IMR-90 (cell line): Measurements from ENCODE around the gene CCDC200. TPM values are rescaled to one million over a fixed set of nuclear protein-coding genes. Genes with fewer than 3 reads are reported as not detected.
A peak's percentile ranks its signal among the peaks of the same experiment; 100 is the strongest.

Experiments
- ATAC-seq: fragments of 200-7000 bp; cut with Tn5 transposase; 2 replicates; pipeline ENCODE4 v1.9.1; 2020; ENCODE audit warnings: low read depth, mild to moderate bottlenecking, moderate library complexity
- BruUV-seq: library from RNA; stranded (reverse); fragments of 400-500 nt; replicated peaks from 2 replicates; lab custom pipeline; 2021; lab: Mats Ljungman, UMichigan
- CTCF ChIA-PET: fragments of 300-600 bp; formaldehyde crosslinking; extraction: SDS; loops from one replicate; lab custom pipeline; 2021; ENCODE audit warnings: antibody characterized with exemption; lab: Yijun Ruan, JAX
- POLR2A ChIA-PET: fragments of 300-600 bp; sonication (Branson Sonifier 250); formaldehyde crosslinking; loops from one replicate; lab custom pipeline; 2022; ENCODE audit warnings: antibody characterized with exemption; ENCODE audit not compliant: unreplicated experiment; lab: Charles Lee
- DNase-seq: peaks from one replicate; pipeline ENCODE4 v3.0.0; 2013
- H2AFZ ChIP-seq: replicated peaks from 2 replicates; pipeline ENCODE3; 2013; ENCODE audit warnings: low read length, mild to moderate bottlenecking; ENCODE audit not compliant: poor library complexity
- H2AK5ac ChIP-seq: 2 replicates; pipeline ENCODE4 v1.6.1; 2013; ENCODE audit warnings: low read depth, low read length, inconsistent platforms
- H2AK9ac ChIP-seq: replicated peaks from 2 replicates; pipeline ENCODE3; 2013; ENCODE audit warnings: mild to moderate bottlenecking, low read depth, low read length, moderate library complexity; ENCODE audit not compliant: poor library complexity
- H2BK120ac ChIP-seq: 2 replicates; pipeline ENCODE4 v1.6.1; 2013; ENCODE audit warnings: low read depth, low read length, inconsistent platforms
- H2BK15ac ChIP-seq: 3 replicates; pipeline ENCODE4 v1.6.1; 2013; ENCODE audit warnings: low read depth, low read length, inconsistent platforms
- H2BK20ac ChIP-seq: 2 replicates; pipeline ENCODE4 v1.6.1; 2013; ENCODE audit warnings: low read depth, mild to moderate bottlenecking, inconsistent platforms, low read length, moderate library complexity
- H2BK5ac ChIP-seq: 2 replicates; pipeline ENCODE4 v1.6.1; 2013; ENCODE audit warnings: mild to moderate bottlenecking, low read depth, low read length, inconsistent platforms; ENCODE audit not compliant: poor library complexity, severe bottlenecking
- H3K14ac ChIP-seq: replicated peaks from 2 replicates; pipeline ENCODE4 v1.6.1; 2013; ENCODE audit warnings: low read depth, low read length, inconsistent platforms
- H3K18ac ChIP-seq: 2 replicates; pipeline ENCODE4 v1.6.1; 2013; ENCODE audit warnings: low read depth, low read length, control low read depth
- H3K23ac ChIP-seq: 2 replicates; pipeline ENCODE4 v1.6.1; 2013; ENCODE audit warnings: low read depth, low read length, inconsistent platforms
- H3K27ac ChIP-seq: 2 replicates; pipeline ENCODE4 v1.5.1; 2013; ENCODE audit warnings: mild to moderate bottlenecking, control low read depth, low read length; ENCODE audit not compliant: insufficient read depth
- H3K27me3 ChIP-seq: 2 replicates; pipeline ENCODE4 v1.6.1; 2013; ENCODE audit warnings: low read length; ENCODE audit not compliant: control insufficient read depth, insufficient read depth
- H3K36me3 ChIP-seq: 2 replicates; pipeline ENCODE4 v1.6.1; 2013; ENCODE audit warnings: low read length, mixed read lengths; ENCODE audit not compliant: control insufficient read depth, insufficient read depth
- H3K4ac ChIP-seq: 2 replicates; pipeline ENCODE4 v1.6.1; 2013; ENCODE audit warnings: low read depth, low read length, inconsistent platforms
- H3K4me1 ChIP-seq: 2 replicates; pipeline ENCODE4 v1.6.1; 2013; ENCODE audit warnings: low read length, mixed read lengths; ENCODE audit not compliant: control insufficient read depth, insufficient read depth
- H3K4me2 ChIP-seq: 2 replicates; pipeline ENCODE4 v1.6.1; 2013; ENCODE audit warnings: low read depth, mild to moderate bottlenecking, control low read depth, low read length, moderate library complexity
- H3K4me3 ChIP-seq: 2 replicates; pipeline ENCODE4 v1.5.1; 2013; ENCODE audit warnings: low read depth, mild to moderate bottlenecking, control low read depth, low read length, moderate library complexity; ENCODE audit not compliant: insufficient read depth
- H3K56ac ChIP-seq: 2 replicates; pipeline ENCODE4 v1.6.1; 2013; ENCODE audit warnings: low read length, inconsistent platforms; ENCODE audit not compliant: insufficient read depth; ENCODE audit errors: extremely low read depth
- H3K79me1 ChIP-seq, 2 experiments: 2 replicates each; pipeline ENCODE4 v1.6.1; 2013; ENCODE audit warnings: low read length in 2 of 2, inconsistent platforms in 1 of 2, low read depth in 1 of 2
- H3K9ac ChIP-seq: 2 replicates; pipeline ENCODE4 v1.6.1; 2013; ENCODE audit warnings: low read depth, low read length, control low read depth
- H3K9me1 ChIP-seq: 2 replicates; pipeline ENCODE4 v1.6.1; 2013; ENCODE audit warnings: low read length, inconsistent platforms; ENCODE audit not compliant: insufficient read depth
- H3K9me3 ChIP-seq: 2 replicates; pipeline ENCODE4 v1.6.1; 2013; ENCODE audit warnings: low read length; ENCODE audit not compliant: control insufficient read depth, insufficient read depth
- H4K20me1 ChIP-seq: 2 replicates; pipeline ENCODE4 v1.6.1; 2013; ENCODE audit warnings: low read length, inconsistent platforms; ENCODE audit not compliant: insufficient read depth
- H4K5ac ChIP-seq: 2 replicates; pipeline ENCODE4 v1.6.1; 2013; ENCODE audit warnings: mild to moderate bottlenecking, low read depth, low read length, control low read depth
- H4K8ac ChIP-seq, 2 experiments: 2 replicates each; pipeline ENCODE4 v1.6.1; 2013; ENCODE audit warnings: low read depth in 2 of 2, low read length in 2 of 2, control low read depth in 1 of 2, inconsistent platforms in 1 of 2
- H4K91ac ChIP-seq: 2 replicates; pipeline ENCODE4 v1.6.1; 2013; ENCODE audit warnings: low read depth, low read length, inconsistent platforms; ENCODE audit not compliant: insufficient read depth
- BHLHE40 ChIP-seq: fragments of 150-350 bp; IDR thresholded peaks from 2 replicates; pipeline ENCODE4 v1.6.1; 2016; ENCODE audit warnings: mild to moderate bottlenecking, low read depth, low read length
- CEBPB ChIP-seq: IDR thresholded peaks from 2 replicates; pipeline ENCODE4 v1.6.1; 2012; ENCODE audit warnings: low read depth, low read length, improper control_type of control experiment
- CHD1 ChIP-seq: IDR thresholded peaks from 2 replicates; pipeline ENCODE4 v1.6.1; 2012; ENCODE audit warnings: low read depth, low read length, improper control_type of control experiment
- FOS ChIP-seq: fragments of 150-350 bp; IDR thresholded peaks from 2 replicates; pipeline ENCODE4 v1.6.1; 2016; ENCODE audit warnings: low read depth, low read length
- MAFK ChIP-seq: IDR thresholded peaks from 2 replicates; pipeline ENCODE4 v1.6.1; 2012; ENCODE audit warnings: low read depth, low read length, improper control_type of control experiment
- MAZ ChIP-seq: IDR thresholded peaks from 2 replicates; pipeline ENCODE4 v1.6.1; 2012; ENCODE audit warnings: low read depth, mild to moderate bottlenecking, low read length, improper control_type of control experiment, moderate library complexity, borderline replicate concordance
- MXI1 ChIP-seq: IDR thresholded peaks from 2 replicates; pipeline ENCODE4 v1.6.1; 2012; ENCODE audit warnings: low read depth, mild to moderate bottlenecking, low read length, moderate library complexity, borderline replicate concordance
- NFE2L2 ChIP-seq: fragments of 150-350 bp; IDR thresholded peaks from 2 replicates; pipeline ENCODE4 v1.6.1; 2016; ENCODE audit warnings: low read depth, mild to moderate bottlenecking, low read length
- POLR2A ChIP-seq: IDR thresholded peaks from 2 replicates; pipeline ENCODE4 v1.6.1; 2012; ENCODE audit warnings: mild to moderate bottlenecking, low read depth, low read length
- RAD21 ChIP-seq: IDR thresholded peaks from 2 replicates; pipeline ENCODE4 v1.6.1; 2012; ENCODE audit warnings: low read length, improper control_type of control experiment
- RCOR1 ChIP-seq: IDR thresholded peaks from 2 replicates; pipeline ENCODE4 v1.6.1; 2012; ENCODE audit warnings: mild to moderate bottlenecking, low read length, improper control_type of control experiment; ENCODE audit not compliant: insufficient replicate concordance
- RFX5 ChIP-seq: IDR thresholded peaks from 2 replicates; pipeline ENCODE4 v1.8.0; 2012; ENCODE audit warnings: low read depth, mild to moderate bottlenecking, low read length, moderate library complexity
- SMC3 ChIP-seq: fragments of 150-350 bp; IDR thresholded peaks from 2 replicates; pipeline ENCODE4 v1.6.1; 2016; ENCODE audit warnings: low read depth, mild to moderate bottlenecking, antibody characterized with exemption, low read length, moderate library complexity
- WGBS, 2 experiments: methylation state at CpG; one replicate each; pipeline versions ENCODE4 v1.1.5 to v1.1.7; 2013; ENCODE audit warnings: missing lambda C conversion rate in 2 of 2; ENCODE audit not compliant: insufficient read length in 1 of 2; ENCODE audit errors: extremely low coverage in 2 of 2; 5-methylcytosine and 5-hydroxymethylcytosine counted together
- dilution Hi-C: fragments of 300-500 bp; cut with HindIII; formaldehyde crosslinking; loops from one replicate; pipeline ENCODE4 v1.14.3; 2018; ENCODE audit warnings: low sequenced_read_pairs; ENCODE audit not compliant: unreplicated experiment
- in situ Hi-C: fragments of 300-500 bp; cut with MboI; formaldehyde crosslinking; loops from 3 replicates; pipeline ENCODE4 v1.14.3; 2019; ENCODE audit warnings: low sequenced_read_pairs, inconsistent platforms, mixed read lengths
- intact Hi-C: fragments of 100-400 bp; cut with micrococcal nuclease; formaldehyde crosslinking; loops from 2 replicates; pipeline ENCODE4 v1.10.0; 2022
- polyA plus RNA-seq, 3 experiments: library from polyadenylated mRNA; depleted of rRNA; stranded (reverse); fragments of >200 nt; gene quantifications; 2 replicates each; pipeline ENCODE4 v1.2.3, GENCODE V29; 2012; ENCODE audit warnings: low replicate concordance in 1 of 3
- total RNA-seq: library from RNA; depleted of rRNA; stranded (reverse); fragments of >200 nt; gene quantifications from 2 replicates; pipeline ENCODE4 v1.2.3, GENCODE V29; 2012
- TF ChIP-seq, protein P1 (sequence below): fragments of 150-350 bp; IDR thresholded peaks from 2 replicates; pipeline ENCODE4 v1.6.1; 2016; ENCODE audit warnings: low read depth, mild to moderate bottlenecking, low read length, moderate library complexity, borderline replicate concordance

Gene CCDC200
- total and polyA plus RNA-seq, 2 of the 4 experiments (the other 2 are of a cell fraction): not detected

DNA sequence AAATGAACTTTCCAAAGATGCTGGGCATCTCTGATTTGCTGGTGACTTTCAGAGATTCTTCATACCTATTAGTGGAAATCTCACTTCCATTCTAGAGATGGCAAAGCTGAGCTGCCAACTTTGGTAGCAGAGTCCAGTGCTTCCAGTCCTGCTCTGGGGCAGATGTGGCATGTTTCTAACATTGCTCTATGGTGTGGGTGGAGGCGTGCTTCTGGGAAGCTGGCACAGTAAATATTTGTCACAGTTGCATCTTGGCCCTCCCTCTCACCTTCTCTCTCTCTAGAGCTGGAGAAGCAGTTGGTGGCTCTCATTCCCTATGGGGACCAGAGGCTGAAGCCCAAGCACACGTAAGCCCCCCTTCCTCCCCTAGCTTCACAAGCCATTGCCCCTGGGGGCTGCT lies 14.9 kb downstream of the CCDC200 start:
- Histone ChIP-seq H4K8ac (no peak overlapping the region), H3K9me3 (no peaks in the 10 kb centered on the region), H3K36me3 (peaks cover 38% of the 10 kb centered on the region), H2BK5ac (no peak overlapping the region), H3K14ac (0 out of 2 replicates have a peak overlapping the region, but pooled peaks have one; percentile 25), H2BK15ac (no peak overlapping the region), H3K27me3 (no peaks in the 10 kb centered on the region), H2AK9ac (no peak overlapping the region), H4K20me1 (no peaks in the 10 kb centered on the region), H2AK5ac (peak overlapping the region; percentile 66; the same call in 1 of the 2 replicates), H4K91ac (no peak overlapping the region), H3K4ac (no peak overlapping the region), H3K79me1 (peaks cover 18 to 46% of the 10 kb centered on the region in 2 experiments), H3K9ac (no peak overlapping the region; the same call in 1 of the 2 replicates), H2AFZ (no peak overlapping the region), H3K4me3 (no peak overlapping the region), H2BK20ac (no peak overlapping the region), H3K27ac (no peak overlapping the region), H4K5ac (no peak overlapping the region), H3K23ac (peak overlapping the region; percentile 95; the same call in 1 of the 2 replicates), H3K18ac (no peak overlapping the region), H3K4me2 (no peak overlapping the region), H3K56ac (no peak overlapping the region), H3K4me1 (peaks cover 16% of the 10 kb centered on the region), H2BK120ac (no peak overlapping the region), H3K9me1 (peaks cover 20% of the 10 kb centered on the region)
- POLR2A ChIA-PET: no interaction called here
- CTCF ChIA-PET: interaction anchor here (0.8 kb wide), 2 partner anchors 9 to 96 kb away, joined by 4 to 5 read pairs; no protein-coding TSS in a partner anchor
- WGBS, 2 experiments: no CpG with 5 or more reads among the region's 2 CpGs
- in situ Hi-C loops: loop anchor here (25.0 kb wide), 1 partner anchor 99 kb away; no protein-coding TSS in a partner anchor
- DNase-seq (no peak), ATAC-seq (no peak)
- TF ChIP-seq SMC3: no peak
- TF ChIP-seq, protein P1, sequence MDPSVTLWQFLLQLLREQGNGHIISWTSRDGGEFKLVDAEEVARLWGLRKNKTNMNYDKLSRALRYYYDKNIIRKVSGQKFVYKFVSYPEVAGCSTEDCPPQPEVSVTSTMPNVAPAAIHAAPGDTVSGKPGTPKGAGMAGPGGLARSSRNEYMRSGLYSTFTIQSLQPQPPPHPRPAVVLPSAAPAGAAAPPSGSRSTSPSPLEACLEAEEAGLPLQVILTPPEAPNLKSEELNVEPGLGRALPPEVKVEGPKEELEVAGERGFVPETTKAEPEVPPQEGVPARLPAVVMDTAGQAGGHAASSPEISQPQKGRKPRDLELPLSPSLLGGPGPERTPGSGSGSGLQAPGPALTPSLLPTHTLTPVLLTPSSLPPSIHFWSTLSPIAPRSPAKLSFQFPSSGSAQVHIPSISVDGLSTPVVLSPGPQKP: no peak
- no peak for TF ChIP-seq CEBPB
- no peak for TF ChIP-seq RAD21
- TF ChIP-seq MAZ: no peak
- TF ChIP-seq RCOR1: no peak
- TF ChIP-seq RFX5: no peak
- TF ChIP-seq POLR2A: no peak
- TF ChIP-seq BHLHE40: no peak
- no peak for TF ChIP-seq MAFK
- no peak for TF ChIP-seq NFE2L2
- TF ChIP-seq FOS: no peak
- no peak for TF ChIP-seq CHD1
- TF ChIP-seq MXI1: no peak
- intact Hi-C loops: loop anchor here (10.0 kb wide), 1 partner anchor 301 kb away; no protein-coding TSS in a partner anchor
- no TSS peak for BruUV-seq
- dilution Hi-C loops: no loop called here
